Neural crest cell (in vitro differentiated cells): ENCODE results near the gene GALNT1. TPM values are rescaled to one million over a fixed set of nuclear protein-coding genes. Genes with fewer than 3 reads are reported as not detected.
A peak's percentile ranks its signal among the peaks of the same experiment; 100 is the strongest.

Experiments
- DNase-seq: peaks from one replicate; pipeline ENCODE4 v3.0.0; 2021; ENCODE audit warnings: low read depth, mixed read lengths, low spot score
- H3K27ac Mint-ChIP-seq: one replicate; pipeline ENCODE4 v1.8.0; 2021; ENCODE audit warnings: mild to moderate bottlenecking, mixed read lengths; ENCODE audit not compliant: unreplicated experiment
- H3K27me3 Mint-ChIP-seq: 2 replicates; pipeline ENCODE4 v1.8.0; 2021; ENCODE audit warnings: low read depth, mild to moderate bottlenecking, mixed read lengths
- H3K36me3 Mint-ChIP-seq: 2 replicates; pipeline ENCODE4 v1.8.0; 2021; ENCODE audit warnings: low read depth, mild to moderate bottlenecking, mixed read lengths
- H3K4me1 Mint-ChIP-seq: 2 replicates; pipeline ENCODE4 v1.8.0; 2021; ENCODE audit warnings: mixed read lengths
- H3K4me3 Mint-ChIP-seq: one replicate; pipeline ENCODE4 v1.8.0; 2021; ENCODE audit warnings: mild to moderate bottlenecking, mixed read lengths
- H3K9me3 Mint-ChIP-seq: 2 replicates; pipeline ENCODE4 v1.8.0; 2021; ENCODE audit warnings: mixed read lengths
- total RNA-seq: library from RNA; stranded (reverse); gene quantifications from 2 replicates; pipeline ENCODE4 v1.2.1, GENCODE V29; 2021
- TF ChIP-seq, protein P1 (sequence below): fragments of 200-600 bp; sonication (generic); conservative IDR thresholded peaks from 2 replicates; pipeline ENCODE4 v1.5.0; 2021; ENCODE audit warnings: antibody characterized with exemption, mild to moderate bottlenecking

GALNT1 gene
- total RNA-seq, 1 donor from 2014 or later, result 93.5 TPM

DNA sequence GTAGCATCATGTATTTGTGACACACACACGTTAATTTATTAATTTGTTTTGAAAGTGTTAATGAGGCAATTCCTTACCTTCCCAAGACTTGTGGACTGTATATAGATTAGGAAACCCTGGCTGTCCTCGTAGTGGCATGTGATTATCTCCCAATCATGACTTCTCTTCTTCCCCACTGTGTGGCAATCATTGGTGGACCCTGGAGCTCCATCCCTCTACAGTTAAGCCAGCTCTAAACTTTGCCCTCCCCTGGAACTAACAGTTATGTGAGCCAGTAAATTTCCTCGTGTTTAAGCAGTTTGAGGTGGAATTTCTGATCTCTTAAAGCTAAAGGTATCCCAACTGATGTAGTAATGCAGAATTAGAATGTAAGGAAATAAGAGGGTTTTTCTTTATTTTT lies 22.0 kb downstream of the GALNT1 start:
- Mint-ChIP-seq H3K4me3 (no peak overlapping the region), H3K9me3 (peaks cover 39% of the 10 kb centered on the region), H3K36me3 (peaks cover 53% of the 10 kb centered on the region), H3K4me1 (no peaks in the 10 kb centered on the region), H3K27ac (no peak overlapping the region), H3K27me3 (no peaks in the 10 kb centered on the region)
- TF ChIP-seq, protein P1, sequence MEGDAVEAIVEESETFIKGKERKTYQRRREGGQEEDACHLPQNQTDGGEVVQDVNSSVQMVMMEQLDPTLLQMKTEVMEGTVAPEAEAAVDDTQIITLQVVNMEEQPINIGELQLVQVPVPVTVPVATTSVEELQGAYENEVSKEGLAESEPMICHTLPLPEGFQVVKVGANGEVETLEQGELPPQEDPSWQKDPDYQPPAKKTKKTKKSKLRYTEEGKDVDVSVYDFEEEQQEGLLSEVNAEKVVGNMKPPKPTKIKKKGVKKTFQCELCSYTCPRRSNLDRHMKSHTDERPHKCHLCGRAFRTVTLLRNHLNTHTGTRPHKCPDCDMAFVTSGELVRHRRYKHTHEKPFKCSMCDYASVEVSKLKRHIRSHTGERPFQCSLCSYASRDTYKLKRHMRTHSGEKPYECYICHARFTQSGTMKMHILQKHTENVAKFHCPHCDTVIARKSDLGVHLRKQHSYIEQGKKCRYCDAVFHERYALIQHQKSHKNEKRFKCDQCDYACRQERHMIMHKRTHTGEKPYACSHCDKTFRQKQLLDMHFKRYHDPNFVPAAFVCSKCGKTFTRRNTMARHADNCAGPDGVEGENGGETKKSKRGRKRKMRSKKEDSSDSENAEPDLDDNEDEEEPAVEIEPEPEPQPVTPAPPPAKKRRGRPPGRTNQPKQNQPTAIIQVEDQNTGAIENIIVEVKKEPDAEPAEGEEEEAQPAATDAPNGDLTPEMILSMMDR, result no peak
- no peak for DNase-seq

DNA sequence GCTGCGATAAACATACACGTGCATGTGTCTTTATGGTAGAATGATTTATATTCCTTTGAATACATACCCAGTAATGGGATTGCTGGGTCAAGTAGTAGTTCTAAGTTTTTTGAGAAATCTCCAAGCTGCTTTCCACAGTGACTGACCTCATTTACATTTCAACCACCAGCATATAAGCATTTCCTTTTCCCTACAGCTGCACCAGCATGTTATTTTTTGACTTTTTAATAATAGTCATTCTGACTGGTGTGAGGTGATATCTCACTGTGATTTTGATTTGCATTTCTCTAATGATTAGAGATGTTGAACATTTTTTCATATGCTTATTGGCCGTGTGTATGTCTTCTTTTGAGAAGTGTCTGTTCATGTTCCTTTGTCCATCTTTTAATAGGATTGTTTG lies 22.8 kb downstream of the GALNT1 start:
- peaks cover 36% of the 10 kb centered on the region for H3K9me3 Mint-ChIP-seq
- H3K4me3 Mint-ChIP-seq, result no peak overlapping the region
- no peak for DNase-seq
- TF ChIP-seq, protein P1, result no peak
- H3K36me3 Mint-ChIP-seq, result peaks cover 50% of the 10 kb centered on the region
- no peak overlapping the region for H3K27ac Mint-ChIP-seq
- H3K4me1 Mint-ChIP-seq, result peaks cover 8% of the 10 kb centered on the region
- no peaks in the 10 kb centered on the region for H3K27me3 Mint-ChIP-seq

DNA sequence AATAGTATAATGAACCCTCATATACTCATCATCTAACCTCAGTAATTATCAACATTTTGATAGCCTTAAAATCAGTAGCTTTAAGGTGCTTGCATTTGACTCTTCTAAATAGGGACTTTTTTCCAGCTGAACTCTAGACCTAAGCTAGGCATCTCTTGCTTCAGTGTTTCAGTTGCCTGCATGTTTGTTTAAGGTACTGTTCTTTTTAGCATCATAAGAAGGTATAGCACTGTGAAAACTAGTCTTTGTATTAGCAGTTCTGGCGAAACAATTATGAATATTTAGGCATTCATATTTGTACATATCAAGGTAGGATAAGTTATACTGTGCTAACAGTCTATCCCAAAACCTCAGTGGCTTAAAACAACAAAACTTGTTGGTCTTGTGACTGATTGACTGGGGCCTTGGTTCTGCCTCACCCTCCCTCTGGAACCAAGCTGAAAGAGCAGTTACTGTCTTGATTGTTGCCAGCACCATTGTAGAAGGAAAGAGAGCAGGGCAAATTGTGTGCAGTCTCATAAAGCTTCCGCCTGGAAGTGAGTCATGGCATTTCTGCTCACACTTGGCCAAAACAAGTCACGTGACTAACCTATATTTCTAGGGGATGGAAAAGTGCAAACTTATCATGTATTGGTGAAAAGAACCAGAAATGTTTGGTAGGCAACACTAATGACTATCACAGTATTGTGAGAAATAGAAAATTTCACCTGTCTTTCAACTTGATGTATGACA lies 24.3 kb downstream of the GALNT1 start:
- TF ChIP-seq, protein P1, result no peak
- Mint-ChIP-seq H3K4me3 (no peak overlapping the region), H3K27me3 (no peaks in the 10 kb centered on the region), H3K9me3 (peaks cover 26% of the 10 kb centered on the region), H3K27ac (no peak overlapping the region), H3K36me3 (peaks cover 39% of the 10 kb centered on the region), H3K4me1 (peaks cover 16% of the 10 kb centered on the region)
- DNase-seq, result no peak

DNA sequence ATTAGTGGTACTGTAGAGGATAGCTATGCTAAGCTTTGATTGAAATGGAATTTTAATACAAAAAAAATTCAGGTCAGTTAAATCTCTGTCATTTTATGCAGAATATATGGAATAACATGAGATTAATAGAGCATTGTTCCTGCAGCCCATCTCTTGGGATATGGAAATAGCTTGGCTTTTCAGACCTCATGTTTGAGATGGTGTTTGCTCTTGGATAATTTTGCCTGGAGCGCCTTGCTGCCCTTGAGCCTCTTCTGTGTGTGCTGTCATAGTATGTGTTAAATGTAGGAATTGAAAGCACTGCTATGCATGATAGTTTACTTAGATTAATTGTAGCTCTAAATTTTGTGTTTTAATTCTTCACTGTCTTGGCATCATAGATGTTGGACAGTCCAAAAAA lies 27.7 kb downstream of the GALNT1 start:
- H3K4me1 Mint-ChIP-seq, result peaks cover 23% of the 10 kb centered on the region
- no peak overlapping the region for H3K4me3 Mint-ChIP-seq
- peaks cover 5% of the 10 kb centered on the region for H3K36me3 Mint-ChIP-seq
- no peak for DNase-seq
- H3K9me3 Mint-ChIP-seq, result no peaks in the 10 kb centered on the region
- no peak overlapping the region for H3K27ac Mint-ChIP-seq
- TF ChIP-seq, protein P1, result no peak
- H3K27me3 Mint-ChIP-seq, result no peaks in the 10 kb centered on the region

DNA sequence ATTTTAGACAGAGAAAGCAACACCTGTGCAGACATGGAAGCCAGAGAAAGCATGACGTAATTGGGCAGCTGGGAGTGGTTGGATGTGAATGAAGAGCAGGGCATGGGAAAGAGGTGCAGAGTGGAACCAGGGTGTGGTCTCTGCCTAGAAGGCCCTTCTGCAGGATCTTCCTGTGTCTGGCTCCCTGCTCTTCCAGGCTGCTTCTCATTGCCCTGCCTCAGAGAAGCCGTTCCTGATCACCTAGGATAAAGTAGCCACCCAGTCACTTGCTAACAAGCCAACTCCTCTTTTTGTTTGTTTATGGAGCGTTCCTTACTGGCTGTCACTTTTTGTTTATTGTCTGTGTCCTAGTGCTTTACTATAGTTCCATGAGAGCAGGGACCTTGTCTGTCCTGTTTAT lies 28.5 kb downstream of the GALNT1 start:
- Mint-ChIP-seq H3K27me3 (no peaks in the 10 kb centered on the region), H3K27ac (peak overlapping the region; percentile 28), H3K36me3 (peaks cover 2% of the 10 kb centered on the region), H3K4me1 (peaks cover 23% of the 10 kb centered on the region), H3K4me3 (no peak overlapping the region), H3K9me3 (no peaks in the 10 kb centered on the region)
- TF ChIP-seq, protein P1, result no peak
- DNase-seq, result no peak
